Stomach smooth muscle (tissue), 2 donors: ENCODE measurements around the gene JAML.

ENCODE experiments used
- H3K27ac ChIP-seq: one replicate; pipeline ENCODE4 v1.7.0; 2013; ENCODE audit warnings: mild to moderate bottlenecking, low read length, inconsistent platforms
- H3K27me3 ChIP-seq, 2 donors: one replicate each; pipeline ENCODE4 v1.7.0; 2013; ENCODE audit warnings: low read length in 2 of 2; ENCODE audit not compliant: insufficient read depth in 2 of 2, control insufficient read depth in 1 of 2
- H3K36me3 ChIP-seq, 2 donors: one replicate each; pipeline ENCODE4 v1.7.0; 2013; ENCODE audit warnings: low read length in 2 of 2; ENCODE audit not compliant: control insufficient read depth in 2 of 2, insufficient read depth in 2 of 2
- H3K4me1 ChIP-seq: one replicate; pipeline ENCODE4 v1.7.0; 2013; ENCODE audit warnings: low read length; ENCODE audit not compliant: control insufficient read depth, insufficient read depth
- H3K4me3 ChIP-seq, 2 donors: one replicate each; pipeline ENCODE4 v1.7.0; 2013; ENCODE audit warnings: low read length in 2 of 2
- H3K9ac ChIP-seq, 2 donors: one replicate each; pipeline ENCODE4 v1.7.0; 2013; ENCODE audit warnings: low read length in 2 of 2, mild to moderate bottlenecking in 1 of 2
- H3K9me3 ChIP-seq, 2 donors: one replicate each; pipeline ENCODE4 v1.7.0; 2013; ENCODE audit warnings: low read length in 2 of 2; ENCODE audit not compliant: control insufficient read depth in 2 of 2
- donor health status: healthy.
- donor health status: Pancreatic carcinoma.

The JAML gene

DNA sequence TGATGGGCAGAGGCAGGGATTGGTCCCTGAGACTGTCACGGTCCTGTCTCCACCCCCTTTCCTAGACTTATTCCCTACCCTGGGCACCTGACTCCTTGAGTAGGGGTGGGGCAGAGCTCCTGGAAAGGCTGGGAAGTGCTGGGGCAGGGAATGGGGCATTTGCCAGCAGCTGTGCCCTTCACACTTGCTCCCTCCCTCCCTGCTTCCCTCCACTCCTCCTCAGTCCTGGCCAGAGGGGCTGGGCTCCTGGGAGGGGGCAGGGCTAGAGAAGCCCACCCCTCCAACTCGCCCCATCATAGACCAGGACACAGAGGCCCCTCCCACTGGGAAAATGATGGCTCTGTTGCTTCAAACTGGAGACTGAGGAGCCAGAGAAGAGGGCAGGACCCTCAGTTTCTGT, 59.9 kb downstream of the JAML start:
- Histone ChIP-seq H3K27ac (no peak overlapping the region), H3K4me1 (peaks cover 4% of the 10 kb centered on the region), H3K4me3 (no peak overlapping the region), H3K36me3 (no peaks in the 10 kb centered on the region), H3K27me3 (peaks cover 7 to 23% of the 10 kb centered on the region in 2 donors), H3K9me3 (no peaks in the 10 kb centered on the region), H3K9ac (no peak overlapping the region)

DNA sequence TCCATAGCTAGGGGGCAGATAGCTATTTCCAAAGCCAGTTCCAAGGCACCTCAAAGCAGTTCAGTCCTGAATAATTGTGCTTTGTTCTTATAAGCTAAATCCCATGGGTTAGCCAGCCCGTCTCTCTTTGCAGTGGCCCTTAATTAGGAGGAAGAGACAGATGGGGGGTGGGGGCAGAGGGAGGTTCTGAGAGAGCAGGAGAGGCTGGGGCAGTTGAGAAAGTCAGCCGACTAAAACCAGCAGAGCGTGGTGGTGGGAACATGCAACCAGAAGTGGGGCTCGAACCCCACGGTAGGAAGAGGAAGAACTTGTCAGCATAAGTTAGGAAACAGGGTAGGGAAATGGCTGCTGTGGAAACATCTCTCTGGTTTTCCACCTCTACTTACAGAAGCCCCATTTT, 61.3 kb downstream of the JAML start:
- Histone ChIP-seq H3K4me1 (no peaks in the 10 kb centered on the region), H3K9ac (no peak overlapping the region), H3K27me3 (peaks cover 12 to 29% of the 10 kb centered on the region in 2 donors), H3K9me3 (no peaks in the 10 kb centered on the region), H3K4me3 (no peak overlapping the region), H3K27ac (no peak overlapping the region), H3K36me3 (no peaks in the 10 kb centered on the region)

DNA sequence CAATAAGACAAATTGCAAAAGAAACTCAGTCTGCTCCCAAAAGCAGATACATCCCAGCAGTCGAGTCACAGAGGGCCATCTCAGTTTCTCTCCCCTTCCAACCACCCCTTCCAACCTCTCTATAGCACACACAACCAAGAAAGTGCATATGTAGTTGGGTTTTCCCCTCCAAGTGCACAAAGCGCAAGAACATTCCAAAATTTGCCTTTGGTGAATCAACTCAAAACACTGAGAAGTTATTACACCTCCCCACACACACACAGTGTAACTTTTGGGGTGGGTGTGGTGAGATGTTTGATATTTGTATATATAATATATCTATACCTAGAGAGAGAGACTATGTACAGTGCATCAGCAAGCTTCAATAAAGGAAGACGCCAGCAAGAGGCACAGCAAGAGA, 62.0 kb downstream of the JAML start:
- no peak overlapping the region for H3K27ac ChIP-seq
- H3K36me3 ChIP-seq, result no peaks in the 10 kb centered on the region
- H3K4me1 ChIP-seq, result no peaks in the 10 kb centered on the region
- H3K27me3 ChIP-seq, result peaks cover 12 to 29% of the 10 kb centered on the region in 2 donors
- H3K4me3 ChIP-seq, result no peak overlapping the region
- no peak overlapping the region for H3K9ac ChIP-seq
- no peaks in the 10 kb centered on the region for H3K9me3 ChIP-seq

DNA sequence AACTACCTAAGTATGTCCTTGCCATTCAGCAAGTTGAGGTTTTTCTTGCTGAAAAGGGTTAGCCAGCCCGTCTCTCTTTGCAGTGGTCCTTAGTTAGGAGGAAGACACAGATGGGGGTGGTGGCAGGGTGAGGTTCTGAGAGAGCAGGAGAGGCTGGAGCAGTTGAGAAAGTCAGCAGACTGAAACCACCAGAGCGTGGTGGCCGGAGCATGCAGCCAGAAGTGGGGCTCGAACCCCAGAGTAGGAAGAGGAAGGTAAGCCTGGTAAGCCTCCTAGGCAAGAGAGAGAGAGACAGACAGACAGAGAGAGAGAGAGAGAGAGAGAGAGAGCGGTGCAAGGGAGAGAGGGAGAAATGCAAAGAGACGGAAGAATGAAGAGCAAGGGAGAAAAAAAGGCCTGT, 63.0 kb downstream of the JAML start:
- H3K9me3 ChIP-seq, result no peaks in the 10 kb centered on the region
- H3K27ac ChIP-seq, result no peak overlapping the region
- peaks cover 5% of the 10 kb centered on the region for H3K4me1 ChIP-seq
- no peaks in the 10 kb centered on the region for H3K36me3 ChIP-seq
- peaks cover 20 to 37% of the 10 kb centered on the region in 2 donors for H3K27me3 ChIP-seq
- H3K9ac ChIP-seq, result no peak overlapping the region
- no peak overlapping the region for H3K4me3 ChIP-seq

DNA sequence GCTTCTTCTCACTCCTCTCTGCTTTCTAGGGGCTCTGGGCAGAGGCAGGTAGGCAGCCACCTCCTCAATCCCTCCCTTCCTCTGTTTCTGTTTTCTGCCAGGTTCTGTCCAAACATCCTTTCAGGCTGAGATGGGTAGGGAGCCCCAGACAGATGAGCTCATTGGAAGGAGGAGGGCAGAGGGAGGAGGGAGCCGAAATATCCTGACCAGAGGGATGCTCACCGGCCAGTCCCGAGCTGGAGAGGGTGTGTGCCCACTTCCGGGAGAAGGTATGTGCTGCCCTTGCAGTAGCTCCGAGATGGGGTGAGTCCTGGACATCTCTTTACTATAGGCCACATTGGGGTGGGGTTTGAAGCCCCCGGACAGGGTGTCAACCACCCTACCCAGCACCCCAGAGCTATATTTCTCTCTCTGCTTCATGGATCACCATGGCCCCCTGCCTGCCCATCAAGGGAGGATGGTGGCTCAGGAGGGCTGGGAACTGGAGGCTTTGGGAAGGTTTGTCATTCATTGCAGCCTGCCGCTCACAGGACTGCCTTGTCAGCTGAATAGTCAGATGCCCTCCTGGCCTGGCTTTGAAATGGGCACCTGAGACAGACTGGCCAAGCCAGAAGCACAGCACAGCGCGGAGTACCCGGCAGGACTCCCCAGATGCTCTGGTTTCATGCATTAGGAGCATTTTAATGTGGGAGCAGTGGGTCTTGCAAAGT, 67.5 kb downstream of the JAML start:
- Histone ChIP-seq H3K9me3 (no peaks in the 10 kb centered on the region), H3K4me1 (peaks cover 18% of the 10 kb centered on the region), H3K27me3 (peaks cover 41 to 65% of the 10 kb centered on the region in 2 donors), H3K36me3 (no peaks in the 10 kb centered on the region), H3K27ac (no peak overlapping the region), H3K4me3 (no peak overlapping the region), H3K9ac (no peak overlapping the region)

DNA sequence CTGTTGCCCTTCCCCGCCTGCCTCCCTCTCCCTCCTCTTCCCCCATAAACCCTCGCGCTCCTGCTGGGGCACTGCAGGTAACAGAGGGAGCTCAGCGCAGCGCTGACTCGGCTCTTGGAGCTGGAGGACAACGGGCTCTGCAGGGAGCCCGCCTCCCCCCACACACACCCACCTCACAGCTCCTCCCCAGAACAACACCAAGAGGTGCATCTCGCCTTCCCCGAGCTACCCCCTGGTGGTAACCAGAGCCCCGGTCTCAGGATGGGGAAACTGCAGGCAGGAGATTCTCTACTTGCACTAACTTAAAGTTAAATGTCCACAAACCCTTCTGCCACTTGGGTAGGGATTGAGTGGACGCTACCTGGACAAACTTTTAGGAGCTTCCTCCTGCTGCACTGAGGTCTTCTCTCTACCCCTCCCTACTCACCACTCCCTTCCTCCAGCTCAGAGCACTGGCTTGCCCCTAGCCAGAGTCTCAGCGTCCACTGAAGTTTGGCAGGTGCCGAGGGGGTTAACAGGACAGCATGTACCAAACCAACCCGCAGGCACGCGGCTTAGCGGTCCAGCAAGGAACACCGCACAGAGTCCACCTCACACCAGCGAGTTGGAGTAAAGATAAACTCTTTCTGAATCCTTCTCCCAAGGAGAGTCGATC, 68.2 kb downstream of the JAML start:
- no peak overlapping the region for H3K27ac ChIP-seq
- H3K9me3 ChIP-seq, result no peaks in the 10 kb centered on the region
- H3K4me3 ChIP-seq, result no peak overlapping the region
- no peak overlapping the region for H3K9ac ChIP-seq
- peaks cover 25% of the 10 kb centered on the region for H3K4me1 ChIP-seq
- peaks cover 47 to 67% of the 10 kb centered on the region in 2 donors for H3K27me3 ChIP-seq
- no peaks in the 10 kb centered on the region for H3K36me3 ChIP-seq

DNA sequence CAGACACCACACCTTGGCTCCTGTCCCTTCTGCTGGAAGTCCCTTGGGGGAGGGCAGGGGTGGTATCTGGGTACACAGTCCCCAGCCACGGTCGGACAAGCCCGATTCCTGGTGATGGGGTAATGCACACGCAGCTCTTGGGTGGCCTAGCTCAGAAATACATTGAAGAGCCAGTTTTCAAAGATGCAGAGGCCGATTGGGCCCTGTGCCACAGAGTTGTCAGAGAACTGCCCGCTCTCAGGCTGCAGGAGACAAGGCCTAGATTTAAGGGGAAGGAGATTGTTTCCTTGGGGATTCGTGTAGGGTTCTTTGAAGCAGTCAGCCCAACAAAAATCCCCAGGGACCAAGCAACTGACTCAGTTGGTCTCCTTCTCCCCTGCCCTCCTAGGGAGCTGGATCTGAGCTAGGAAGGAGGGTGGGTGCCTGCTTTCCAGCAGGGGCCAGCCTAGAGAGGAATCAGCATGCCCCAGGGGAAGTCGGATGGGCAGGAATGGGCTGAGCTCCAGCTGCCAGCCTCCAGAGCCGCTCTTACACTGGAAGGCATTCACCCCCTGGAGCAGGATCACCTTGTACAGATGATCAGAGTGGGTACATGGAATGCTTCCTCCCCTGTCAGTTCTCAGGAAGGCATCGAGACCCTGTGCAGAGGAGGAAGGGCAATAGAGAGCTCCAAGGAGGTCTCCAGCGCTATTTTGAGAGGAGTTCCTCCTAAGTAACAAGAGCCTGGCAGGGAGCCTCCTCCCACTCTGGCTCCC, 68.9 kb downstream of the JAML start:
- no peaks in the 10 kb centered on the region for H3K9me3 ChIP-seq
- no peak overlapping the region for H3K27ac ChIP-seq
- no peak overlapping the region for H3K4me3 ChIP-seq
- no peaks in the 10 kb centered on the region for H3K36me3 ChIP-seq
- H3K4me1 ChIP-seq, result peaks cover 29% of the 10 kb centered on the region
- peaks cover 46 to 66% of the 10 kb centered on the region in 2 donors for H3K27me3 ChIP-seq
- no peak overlapping the region for H3K9ac ChIP-seq

DNA sequence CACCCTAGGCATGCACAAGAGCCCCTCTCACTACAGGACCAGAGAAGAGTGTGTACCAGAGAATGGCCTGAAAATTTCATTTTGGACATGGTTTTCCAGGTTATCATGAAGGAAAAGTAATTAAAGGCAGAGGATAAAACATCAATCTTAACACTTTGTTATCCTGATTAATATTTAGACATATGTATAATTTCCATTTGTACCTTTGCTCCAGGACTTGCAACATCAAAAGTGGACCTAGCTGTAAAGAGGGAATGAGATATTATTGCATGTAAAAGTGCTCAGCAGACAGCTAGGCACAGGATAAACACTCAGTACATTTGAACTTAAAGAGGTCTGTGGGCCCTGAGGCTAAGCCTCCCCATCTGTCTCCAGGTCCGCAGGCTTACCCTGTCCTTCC, 70.2 kb downstream of the JAML start:
- H3K36me3 ChIP-seq, result no peaks in the 10 kb centered on the region
- H3K27me3 ChIP-seq, result peaks cover 44 to 63% of the 10 kb centered on the region in 2 donors
- no peaks in the 10 kb centered on the region for H3K9me3 ChIP-seq
- H3K4me3 ChIP-seq, result no peak overlapping the region
- peaks cover 29% of the 10 kb centered on the region for H3K4me1 ChIP-seq
- H3K27ac ChIP-seq, result no peak overlapping the region
- H3K9ac ChIP-seq, result no peak overlapping the region

DNA sequence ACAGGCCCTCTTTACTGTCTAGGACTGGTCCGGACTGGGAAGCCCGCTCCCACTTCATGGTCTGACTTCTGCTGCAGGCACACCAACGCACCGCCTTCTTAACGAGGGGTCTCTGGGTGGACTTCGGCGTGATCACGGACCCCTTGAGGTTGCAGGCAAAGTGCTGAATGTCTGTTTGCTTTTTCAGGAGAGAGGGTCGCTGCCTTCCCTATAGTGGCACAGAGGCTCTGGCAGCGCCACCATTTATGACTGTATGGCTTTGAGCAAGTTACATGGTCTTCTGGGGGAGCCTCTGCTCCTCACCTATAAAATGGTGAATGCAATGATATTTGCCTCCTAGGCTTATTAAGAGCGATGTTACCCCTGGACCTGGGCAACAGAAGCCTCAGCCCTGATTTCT, 70.8 kb downstream of the JAML start:
- no peak overlapping the region for H3K27ac ChIP-seq
- H3K4me1 ChIP-seq, result peaks cover 29% of the 10 kb centered on the region

DNA sequence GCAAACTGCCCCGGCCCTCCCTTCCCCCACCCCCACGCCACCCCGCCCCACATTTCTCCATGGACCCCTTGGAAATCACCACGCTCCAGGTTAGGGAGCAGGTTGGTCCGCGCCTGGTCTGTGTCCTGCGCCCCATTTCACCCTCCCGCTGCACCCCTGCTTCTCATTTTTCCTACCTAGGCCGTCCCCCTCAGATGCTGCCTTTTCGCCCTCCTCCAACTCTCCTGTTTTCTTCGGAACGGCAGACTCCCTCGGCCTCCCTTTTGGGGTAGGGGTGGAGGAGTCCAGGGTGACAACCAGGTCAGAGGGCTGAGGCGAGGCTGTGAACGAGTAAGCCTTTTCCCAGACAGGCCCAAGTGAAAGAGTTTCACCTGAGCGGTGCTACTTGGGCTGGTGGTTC, 71.3 kb downstream of the JAML start:
- Histone ChIP-seq H3K4me1 (peaks cover 29% of the 10 kb centered on the region), H3K9me3 (no peaks in the 10 kb centered on the region), H3K27me3 (peaks cover 39 to 58% of the 10 kb centered on the region in 2 donors), H3K9ac (no peak overlapping the region), H3K36me3 (no peaks in the 10 kb centered on the region), H3K27ac (no peak overlapping the region), H3K4me3 (peak overlapping the region in 1 of 2 donors; percentile 73)

More for the DNA sequence above, 70.8 kb downstream of the JAML start:
- H3K9me3 ChIP-seq, result no peaks in the 10 kb centered on the region
- peaks cover 39 to 60% of the 10 kb centered on the region in 2 donors for H3K27me3 ChIP-seq
- no peak overlapping the region for H3K4me3 ChIP-seq
- H3K9ac ChIP-seq, result no peak overlapping the region
- no peaks in the 10 kb centered on the region for H3K36me3 ChIP-seq
